Amniotic epithelial cell (primary cell): ENCODE measurements around the gene TMEM126A.
A peak's percentile ranks its signal among the peaks of the same experiment; 100 is the strongest.
"Not testable (repeated sequence)": the region's sequence is repeated elsewhere in the genome, so short reads cannot be mapped to it uniquely, and the experiment has no call there.

Source experiments
- DNase-seq: peaks from one replicate; pipeline ENCODE4 v3.0.0-alpha.2; 2010; ENCODE audit warnings: low read depth

TMEM126A gene

DNA sequence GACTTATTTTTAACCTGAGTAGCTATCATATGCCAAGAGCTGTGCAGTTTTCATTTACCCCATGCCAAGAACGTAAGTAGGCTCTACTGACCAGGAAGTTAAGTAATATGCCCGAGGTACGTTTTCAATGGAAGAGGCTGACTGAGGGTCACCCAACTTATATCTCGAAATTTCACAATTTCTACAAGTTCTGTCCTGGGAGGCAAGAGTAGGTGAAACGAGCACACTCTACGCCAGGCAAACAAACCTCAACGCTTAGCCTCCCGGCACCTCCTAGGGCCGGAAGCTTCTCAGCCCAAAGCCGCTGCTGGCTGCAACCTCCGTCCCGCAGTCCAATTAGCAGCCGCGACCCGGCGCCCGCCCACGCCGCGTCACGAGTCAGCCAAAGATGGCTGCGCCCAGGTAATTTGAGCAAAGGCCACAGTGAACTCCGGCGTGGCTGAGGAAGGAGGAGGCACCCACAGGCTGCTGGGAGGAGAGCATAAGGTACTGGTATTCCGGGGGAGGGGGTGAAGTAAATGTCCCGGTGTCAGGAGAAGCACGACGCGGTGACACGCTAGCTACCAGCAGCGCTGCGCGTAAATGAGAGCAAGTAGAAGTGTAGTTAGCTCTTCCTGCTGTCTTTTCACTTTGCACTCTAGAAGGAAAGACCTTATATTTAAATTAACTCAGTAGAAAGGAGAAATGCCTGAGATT, at the start of gene TMEM126A:
TMEM126A (plus strand) TSS at position 364 of the 696 bp plus-strand sequence. CDS start 2,289 bp downstream, outside the sequence.
- peak; percentile 73 for DNase-seq

- DNase-seq = no peak
Measured at GRCh38 chr11:85599083-85599482, 48.7 kb upstream of the TMEM126A start.

DNA sequence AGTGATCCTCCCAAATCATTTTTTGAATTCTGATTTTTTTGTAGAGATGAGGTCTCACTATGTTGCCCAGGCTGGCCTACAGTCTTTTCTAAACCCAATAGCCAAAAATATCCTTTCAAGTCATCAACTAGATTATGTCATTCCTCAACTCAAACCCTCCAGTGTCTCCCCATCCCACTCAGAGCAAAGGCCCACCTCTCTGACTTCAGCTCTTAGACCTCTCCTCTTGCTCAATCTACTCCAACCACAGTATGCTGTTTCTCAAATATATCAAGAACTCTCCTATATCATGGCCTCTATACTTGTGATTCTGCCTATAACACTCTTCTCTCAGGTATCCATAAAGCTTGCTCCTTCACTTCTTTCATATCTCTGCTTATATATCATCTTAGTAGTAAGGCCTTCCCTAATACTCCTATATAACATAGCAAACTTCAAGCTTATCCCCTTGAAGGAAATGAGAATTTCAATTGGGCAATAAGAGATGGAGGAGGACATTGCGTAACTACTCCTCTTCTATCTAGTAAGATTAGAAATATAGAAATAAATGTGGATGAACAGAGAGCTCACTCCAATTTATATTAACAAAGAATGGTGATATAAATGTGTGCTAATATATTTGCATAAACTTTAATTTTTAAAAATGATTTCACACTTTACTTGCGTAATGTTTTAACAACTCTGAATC, 45.1 kb upstream of the TMEM126A start:
- DNase-seq = peak; percentile 76

GRCh38 chr11:85603220-85603619, 44.5 kb upstream of the TMEM126A start:
- DNase-seq = no peak

DNA sequence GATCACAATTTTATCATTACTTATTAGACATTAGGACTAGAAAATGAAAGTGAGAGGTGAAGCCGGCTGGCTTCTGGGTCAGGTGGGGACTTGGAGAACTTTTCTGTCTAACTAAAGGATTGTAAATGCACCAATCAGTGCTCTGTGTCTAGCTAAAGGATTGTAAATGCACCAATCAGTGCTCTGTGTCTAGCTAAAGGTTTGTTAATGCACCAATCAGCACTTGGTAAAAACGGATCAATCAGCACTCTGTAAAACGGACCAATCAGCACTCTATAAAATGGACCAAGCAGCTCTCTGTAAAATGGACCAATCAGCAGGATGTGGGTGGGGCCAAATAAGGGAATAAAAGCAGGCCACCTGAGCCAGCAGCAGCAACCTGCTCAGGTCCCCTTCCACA, 41.5 kb upstream of the TMEM126A start:
- not testable (repeated sequence) for DNase-seq

- not testable (repeated sequence) for DNase-seq
Measured at GRCh38 chr11:85608621-85609020, 39.1 kb upstream of the TMEM126A start.

DNA sequence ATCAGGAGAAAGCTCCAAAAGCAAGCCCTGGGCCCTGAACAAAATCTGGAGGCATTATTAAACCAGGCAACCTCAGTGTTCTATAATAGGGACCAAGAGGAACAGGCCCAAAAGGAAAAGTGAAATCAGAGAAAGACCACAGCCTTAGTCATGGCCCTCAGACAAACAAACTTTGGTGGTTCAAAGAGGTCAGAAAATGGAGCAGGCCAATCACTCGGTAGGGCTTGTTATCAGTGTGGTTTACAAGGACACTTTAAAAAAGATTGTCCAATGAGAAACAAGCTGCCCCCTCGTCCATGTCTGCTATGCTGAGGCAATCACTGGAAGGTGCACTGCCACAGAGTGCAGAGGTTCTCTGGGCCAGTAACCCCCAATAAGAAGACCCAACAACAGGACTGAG, 38.5 kb upstream of the TMEM126A start:
- not testable (repeated sequence) for DNase-seq

GRCh38 chr11:85611643-85612042, 36.1 kb upstream of the TMEM126A start:
- DNase-seq = not testable (repeated sequence)

GRCh38 chr11:85619499-85619898, 28.3 kb upstream of the TMEM126A start:
- DNase-seq = peak; percentile 20

- DNase-seq = no peak
Measured at GRCh38 chr11:85620256-85620655, 27.5 kb upstream of the TMEM126A start.

GRCh38 chr11:85626496-85626895, 21.3 kb upstream of the TMEM126A start:
- no peak for DNase-seq

GRCh38 chr11:85627332-85627997, 20.3 kb upstream of the TMEM126A start, which contains the start of gene DLG2:
DLG2 (minus strand) TSS chr11:85627344.
- peak; percentile 33 for DNase-seq

DNA sequence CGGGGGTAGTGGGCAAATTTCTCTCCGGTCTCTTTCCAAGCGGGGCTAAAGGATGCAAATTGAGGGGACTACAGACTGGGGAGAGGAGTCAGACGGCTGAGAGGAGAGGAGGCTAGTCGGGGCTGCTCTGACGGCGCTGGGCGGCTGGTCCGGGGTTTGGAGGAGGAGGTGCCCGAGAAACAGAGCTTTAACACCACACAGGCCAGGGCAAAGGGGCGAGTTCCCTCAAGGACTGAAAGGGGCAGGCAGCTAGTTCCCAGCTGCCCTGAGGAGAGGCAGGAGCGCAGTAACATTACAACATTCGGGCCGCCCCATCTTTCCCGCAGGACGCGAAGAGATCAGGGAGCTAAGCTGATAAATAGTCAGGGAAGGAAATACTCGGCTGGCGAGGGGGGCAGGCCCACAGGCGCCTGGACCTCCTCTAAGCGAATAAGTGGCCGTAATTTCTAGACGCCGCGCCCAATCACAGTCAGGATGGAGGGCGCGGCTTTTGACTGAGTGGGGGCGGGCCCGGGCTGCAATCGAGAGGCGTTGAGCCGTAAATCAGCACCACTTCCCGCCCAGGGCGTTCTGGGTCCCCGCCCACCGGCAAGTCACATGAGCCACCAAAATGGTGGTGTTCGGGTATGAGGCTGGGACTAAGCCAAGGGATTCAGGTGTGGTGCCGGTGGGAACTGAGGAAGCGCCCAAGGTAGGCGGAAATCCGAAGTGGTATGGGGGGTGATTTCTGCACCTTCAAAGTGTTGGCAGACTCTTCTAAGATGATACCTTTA, 19.6 kb upstream of the TMEM126A start, which contains the start of gene TMEM126B:
TMEM126B (plus strand) TSS at position 596 of the 773 bp plus-strand sequence; CDS start at position 611, 15 bp downstream.
- peak; percentile 95 for DNase-seq

- DNase-seq = no peak
Measured at GRCh38 chr11:85628771-85629341, 18.9 kb upstream of the TMEM126A start.

GRCh38 chr11:85634747-85635146, 13.0 kb upstream of the TMEM126A start:
- no peak for DNase-seq

DNA sequence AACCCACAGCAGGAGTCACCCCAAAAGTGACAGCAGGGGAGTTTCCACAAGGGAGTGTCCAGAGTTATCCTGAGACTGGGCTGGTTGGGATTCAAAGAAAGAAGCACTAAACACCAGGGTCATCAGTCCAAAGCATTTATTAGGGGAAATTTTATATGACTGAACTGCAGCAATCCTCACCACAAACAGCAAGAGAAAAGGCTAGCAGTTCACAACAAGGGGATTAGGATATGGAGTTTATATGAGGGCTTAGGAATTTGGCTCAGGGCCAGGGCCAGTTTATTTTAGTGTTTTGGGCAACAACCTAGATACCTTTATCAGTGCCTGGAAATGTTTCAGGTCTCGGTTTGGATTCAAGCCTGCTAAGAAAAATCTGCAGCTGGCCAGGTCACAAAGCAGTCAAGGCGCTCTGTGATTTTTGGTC, 4.6 kb upstream of the TMEM126A start:
- DNase-seq = peak; percentile 35

- DNase-seq = no peak
Measured at GRCh38 chr11:85647078-85647477, 689 bp upstream of the TMEM126A start.

- no peak for DNase-seq
Measured at GRCh38 chr11:85651118-85651517, 3.4 kb downstream of the TMEM126A start.

- DNase-seq = no peak
Measured at GRCh38 chr11:85652786-85653447, 5.2 kb downstream of the TMEM126A start.

DNA sequence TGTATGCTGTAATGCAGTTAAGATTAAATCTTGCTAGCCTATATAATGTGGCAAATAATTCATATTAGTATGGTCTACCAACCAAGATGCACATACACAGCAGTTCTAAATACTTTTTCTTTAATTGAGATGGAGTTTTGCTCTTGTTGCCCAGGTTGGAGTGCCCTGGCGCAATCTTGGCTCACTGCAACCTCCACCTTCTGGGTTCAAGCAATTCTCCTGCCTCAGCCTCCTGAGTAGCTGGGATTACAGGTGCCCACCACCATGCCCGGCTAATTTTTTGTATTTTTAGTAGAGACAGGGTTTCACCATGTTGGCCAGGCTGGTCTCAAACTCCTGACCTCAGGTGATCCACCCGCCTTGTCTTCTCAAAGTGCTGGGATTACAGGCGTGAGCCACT, 6.6 kb downstream of the TMEM126A start:
- DNase-seq = not testable (repeated sequence)

GRCh38 chr11:85656777-85657176, 9.0 kb downstream of the TMEM126A start:
- DNase-seq = no peak
